ENCODE data around the gene ADAMTSL2. TPM values are rescaled to one million over a fixed set of nuclear protein-coding genes. Genes with fewer than 3 reads are reported as not detected.

Gene ADAMTSL2
- total and polyA plus RNA-seq, 8 donors: 1.3 to 20.6 (median 2.6) TPM; not detected in 2

GRCh38 chr9:133569891-133570690, 35.6 kb downstream of the ADAMTSL2 start:
- TF ChIP-seq POLR2AphosphoS5 (IDR thresholded peaks at IDR 0.05) (no peak), POLR2A (IDR thresholded peaks at IDR 0.05) (no peak), EP300 (IDR thresholded peaks at IDR 0.05) (no peak), CTCF (IDR thresholded peaks at IDR 0.05) (no peak)
- Histone ChIP-seq H3K27me3 (peaks cover 0 to 8% (median 0%) of the 10 kb centered on the region in 3 donors), H3K9me3 (no peaks in the 10 kb centered on the region), H3K4me3 (no peak overlapping the region), H3K36me3 (no peaks in the 10 kb centered on the region), H3K4me1 (peaks cover 9 to 19% (median 15%) of the 10 kb centered on the region in 4 donors), H3K27ac (no peak overlapping the region)
- 65 to 79% (median 74%) methylated on average over 21 to 36 of the region's 36 CpGs for WGBS, 5 donors
- DNase-seq: no peak
- intact Hi-C loops (cut with DNase I; ENCODE audit: low total_unique reads): no loop called here

GRCh38 chr9:133570691-133571080, 36.2 kb downstream of the ADAMTSL2 start:
- TF ChIP-seq POLR2A (IDR thresholded peaks at IDR 0.05): no peak
- TF ChIP-seq EP300 (IDR thresholded peaks at IDR 0.05): no peak
- no peak for TF ChIP-seq CTCF (IDR thresholded peaks at IDR 0.05)
- no peak for TF ChIP-seq POLR2AphosphoS5 (IDR thresholded peaks at IDR 0.05)
- no peak for DNase-seq
- WGBS, 5 donors: 75 to 82% (median 81%) methylated on average over 16 of the region's 16 CpGs
- intact Hi-C loops (cut with DNase I; ENCODE audit: low total_unique reads): no loop called here
- no peaks in the 10 kb centered on the region for H3K36me3 ChIP-seq
- H3K9me3 ChIP-seq: no peaks in the 10 kb centered on the region
- H3K4me3 ChIP-seq: no peak overlapping the region
- no peak overlapping the region for H3K27ac ChIP-seq
- peaks cover 9 to 17% (median 13%) of the 10 kb centered on the region in 4 donors for H3K4me1 ChIP-seq
- peaks cover 0 to 12% (median 0%) of the 10 kb centered on the region in 3 donors for H3K27me3 ChIP-seq

GRCh38 chr9:133571391-133571890, 36.9 kb downstream of the ADAMTSL2 start:
- no peak for DNase-seq
- no peak for TF ChIP-seq EP300 (IDR thresholded peaks at IDR 0.05)
- TF ChIP-seq CTCF (IDR thresholded peaks at IDR 0.05): no peak
- no peak for TF ChIP-seq POLR2AphosphoS5 (IDR thresholded peaks at IDR 0.05)
- TF ChIP-seq POLR2A (IDR thresholded peaks at IDR 0.05): no peak

GRCh38 chr9:133571896-133572595, 37.5 kb downstream of the ADAMTSL2 start:
- TF ChIP-seq POLR2AphosphoS5 (IDR thresholded peaks at IDR 0.05) (no peak), POLR2A (IDR thresholded peaks at IDR 0.05) (no peak), EP300 (IDR thresholded peaks at IDR 0.05) (no peak), CTCF (IDR thresholded peaks at IDR 0.05) (no peak)
- DNase-seq: no peak
- Histone ChIP-seq H3K36me3 (no peaks in the 10 kb centered on the region), H3K4me3 (no peak overlapping the region), H3K4me1 (peaks cover 11 to 14% (median 13%) of the 10 kb centered on the region in 4 donors), H3K9me3 (no peaks in the 10 kb centered on the region), H3K27me3 (peaks cover 0 to 24% (median 0%) of the 10 kb centered on the region in 3 donors), H3K27ac (no peak overlapping the region)
- intact Hi-C loops (cut with DNase I; ENCODE audit: low total_unique reads): no loop called here
- WGBS, 5 donors: 76 to 84% (median 80%) methylated on average over 17 to 20 of the region's 20 CpGs

More at GRCh38 chr9:133571391-133571890, 36.9 kb downstream of the ADAMTSL2 start:
- Histone ChIP-seq H3K27ac (no peak overlapping the region), H3K9me3 (no peaks in the 10 kb centered on the region), H3K4me1 (peaks cover 9 to 14% (median 12%) of the 10 kb centered on the region in 4 donors), H3K36me3 (no peaks in the 10 kb centered on the region), H3K4me3 (no peak overlapping the region), H3K27me3 (peaks cover 0 to 18% (median 0%) of the 10 kb centered on the region in 3 donors)
- intact Hi-C loops (cut with DNase I; ENCODE audit: low total_unique reads): no loop called here
- 75 to 87% (median 80%) methylated on average over 7 to 9 of the region's 9 CpGs for WGBS, 5 donors
